Panc1 (cell line): ENCODE measurements around the gene PRSS48. TPM values are rescaled to one million over a fixed set of nuclear protein-coding genes. Genes with fewer than 3 reads are reported as not detected.

ENCODE experiments used
- ATAC-seq: fragments of 200-7000 bp; cut with Tn5 transposase; 2 replicates; pipeline ENCODE4 v1.9.1; 2020; ENCODE audit warnings: mild to moderate bottlenecking, moderate library complexity
- BruUV-seq: library from RNA; stranded (reverse); fragments of 400-500 nt; replicated peaks from 2 replicates; lab custom pipeline; 2021; lab: Mats Ljungman, UMichigan
- CTCF ChIA-PET: fragments of 300-600 bp; sonication (Branson Sonifier 250); formaldehyde crosslinking; loops from one replicate; lab custom pipeline; 2022; ENCODE audit warnings: antibody characterized with exemption; lab: Charles Lee
- POLR2A ChIA-PET: fragments of 300-600 bp; sonication (Branson Sonifier 250); formaldehyde crosslinking; loops from one replicate; lab custom pipeline; 2022; ENCODE audit warnings: antibody characterized with exemption; lab: Charles Lee
- DNase-seq: peaks from one replicate; pipeline ENCODE4 v3.0.0-alpha.2; 2010; ENCODE audit warnings: low read depth, low spot score
- H3K27ac ChIP-seq: 2 replicates; pipeline ENCODE4 v1.5.1; 2011; ENCODE audit warnings: mild to moderate bottlenecking, low read length, inconsistent platforms
- H3K27me3 ChIP-seq: fragments of 200-500 bp; sonication (Bioruptor generic); 2 replicates; pipeline ENCODE4 v1.6.0; 2014; ENCODE audit warnings: low read length, inconsistent platforms; ENCODE audit not compliant: control insufficient read depth, insufficient read depth
- H3K36me3 ChIP-seq: fragments of 200-500 bp; sonication (Bioruptor generic); 2 replicates; pipeline ENCODE4 v1.5.1; 2014; ENCODE audit warnings: inconsistent platforms, mild to moderate bottlenecking, low read length, moderate library complexity; ENCODE audit not compliant: control insufficient read depth, insufficient read depth
- H3K4me1 ChIP-seq: 2 replicates; pipeline ENCODE4 v1.5.1; 2011; ENCODE audit warnings: inconsistent platforms, mild to moderate bottlenecking, low read length, moderate library complexity; ENCODE audit not compliant: control insufficient read depth, insufficient read depth
- H3K4me3 ChIP-seq, 2 experiments: 2 replicates each; pipeline ENCODE4 v1.5.1; 2011 to 2012; ENCODE audit warnings: low read depth in 2 of 2, low read length in 2 of 2, mild to moderate bottlenecking in 2 of 2, inconsistent platforms in 1 of 2, moderate library complexity in 1 of 2
- H3K9me3 ChIP-seq: fragments of 200-500 bp; sonication (Bioruptor generic); 2 replicates; pipeline ENCODE4 v1.5.1; 2014; ENCODE audit warnings: low read depth, mild to moderate bottlenecking, inconsistent platforms, low read length, moderate library complexity; ENCODE audit not compliant: control insufficient read depth, insufficient read depth
- CTCF ChIP-seq: fragments of 450-650 bp; IDR thresholded peaks from 2 replicates; pipeline ENCODE4 v1.5.1; 2017; ENCODE audit warnings: mild to moderate bottlenecking
- POLR2AphosphoS5 ChIP-seq: IDR thresholded peaks from 2 replicates; pipeline ENCODE4 v1.6.1; 2012; ENCODE audit warnings: mild to moderate bottlenecking, low read depth, low read length, moderate library complexity
- REST ChIP-seq, 2 experiments: IDR thresholded peaks; 2 replicates each; pipeline ENCODE4 v1.6.1; 2011 to 2012; ENCODE audit warnings: low read depth in 2 of 2, control low read depth in 1 of 2, low read length in 1 of 2, mild to moderate bottlenecking in 1 of 2, moderate library complexity in 1 of 2; ENCODE audit not compliant: insufficient read depth in 1 of 2
- SIN3A ChIP-seq: IDR thresholded peaks from 2 replicates; pipeline ENCODE4 v1.6.1; 2012; ENCODE audit warnings: low read depth, mild to moderate bottlenecking, low read length, moderate library complexity, borderline replicate concordance; ENCODE audit not compliant: insufficient read depth
- TCF7L2 ChIP-seq: IDR thresholded peaks from 2 replicates; pipeline ENCODE4 v1.6.1; 2011; ENCODE audit warnings: mild to moderate bottlenecking, low read depth, low read length, inconsistent platforms
- in situ Hi-C: cut with HindIII; loops from 2 replicates; pipeline ENCODE4 v1.10.0; 2016; ENCODE audit warnings: low sequenced_read_pairs, low pct_unique_long_range_greater_than_20kb
- intact Hi-C: fragments of 100-400 bp; cut with micrococcal nuclease; formaldehyde crosslinking; loops from one replicate; pipeline ENCODE4 v1.10.0; 2022; ENCODE audit not compliant: unreplicated experiment
- total RNA-seq: library from RNA; stranded (reverse); gene quantifications from one replicate; pipeline ENCODE4 v1.2.1, GENCODE V29; 2021; ENCODE audit not compliant: unreplicated experiment

PRSS48 gene
- total RNA-seq, 1 experiment from 2014 or later, result not detected

GRCh38 chr4:151236036-151236435 is 40.9 kb upstream of the PRSS48 start:
- Histone ChIP-seq H3K27ac (no peak overlapping the region), H3K36me3 (no peaks in the 10 kb centered on the region), H3K27me3 (no peaks in the 10 kb centered on the region), H3K4me1 (no peaks in the 10 kb centered on the region), H3K9me3 (no peaks in the 10 kb centered on the region), H3K4me3 (no peak overlapping the region)
- TF ChIP-seq SIN3A (no peak), REST (IDR thresholded peaks at IDR 0.05; ENCODE audit: insufficient read depth in 1 of 2, low read depth in 2 of 2, low read length in 1 of 2) (no peak), CTCF (no peak), POLR2AphosphoS5 (no peak), TCF7L2 (no peak)
- no peak for ATAC-seq
- DNase-seq, result no peak
- ChIA-PET CTCF (no interaction called here), POLR2A (interaction anchor here (0.6 to 0.7 kb wide), 2 partner anchors 13 to 59 kb away, joined by 3 read pairs; no protein-coding TSS in a partner anchor)
- BruUV-seq, result no TSS peak
- in situ Hi-C loops (no loop called here), intact Hi-C loops (no loop called here)

GRCh38 chr4:151238477-151238876 is 38.5 kb upstream of the PRSS48 start:
- Histone ChIP-seq H3K36me3 (no peaks in the 10 kb centered on the region), H3K4me1 (no peaks in the 10 kb centered on the region), H3K4me3 (no peak overlapping the region), H3K9me3 (no peaks in the 10 kb centered on the region), H3K27me3 (no peaks in the 10 kb centered on the region), H3K27ac (no peak overlapping the region)
- intact Hi-C loops (no loop called here), in situ Hi-C loops (no loop called here)
- DNase-seq, result no peak
- TF ChIP-seq SIN3A, result no peak
- TF ChIP-seq POLR2AphosphoS5, result no peak
- no peak for TF ChIP-seq TCF7L2
- TF ChIP-seq CTCF, result no peak
- no peak for TF ChIP-seq REST (IDR thresholded peaks at IDR 0.05; ENCODE audit: insufficient read depth in 1 of 2, low read depth in 2 of 2, low read length in 1 of 2)
- ATAC-seq, result no peak
- ChIA-PET CTCF (no interaction called here), POLR2A (no interaction called here)
- BruUV-seq, result no TSS peak
